OCI-LY7 (cell line): ENCODE results near the gene RTN4. TPM values are rescaled to one million over a fixed set of nuclear protein-coding genes. Genes with fewer than 3 reads are reported as not detected.

ENCODE experiments used
- BruUV-seq: library from RNA; stranded (reverse); fragments of 400-500 nt; replicated peaks from 2 replicates; lab custom pipeline; 2021; lab: Mats Ljungman, UMichigan
- CTCF ChIA-PET: fragments of 300-600 bp; sonication (Branson Sonifier 250); formaldehyde crosslinking; loops from one replicate; lab custom pipeline; 2022; ENCODE audit warnings: antibody characterized with exemption; ENCODE audit not compliant: unreplicated experiment; lab: Charles Lee
- POLR2A ChIA-PET: fragments of 300-600 bp; sonication (Branson Sonifier 250); formaldehyde crosslinking; loops from one replicate; lab custom pipeline; 2022; ENCODE audit warnings: antibody characterized with exemption; lab: Charles Lee
- DNase-seq: peaks from one replicate; pipeline ENCODE4 v3.0.0-alpha.2; 2015; ENCODE audit warnings: low spot score
- H2AFZ ChIP-seq: fragments of 200-600 bp; sonication (generic), shearing (Covaris generic); 2 replicates; pipeline ENCODE4 v1.6.1; 2014; ENCODE audit warnings: mild to moderate bottlenecking, antibody characterized with exemption, low read length, moderate library complexity
- H3K27ac ChIP-seq: fragments of 200-600 bp; sonication (generic); 2 replicates; pipeline ENCODE4 v1.5.1; 2014; ENCODE audit warnings: mixed run types, low read depth, mild to moderate bottlenecking, moderate library complexity, low read length, inconsistent platforms; ENCODE audit not compliant: poor library complexity, severe bottlenecking
- H3K36me3 ChIP-seq: fragments of 200-600 bp; sonication (generic); 2 replicates; pipeline ENCODE4 v1.6.1; 2014; ENCODE audit warnings: mild to moderate bottlenecking, antibody characterized with exemption, low read length, moderate library complexity, mixed read lengths; ENCODE audit not compliant: insufficient read depth
- H3K4me1 ChIP-seq: fragments of 200-600 bp; sonication (generic); 2 replicates; pipeline ENCODE4 v1.5.1; 2014; ENCODE audit warnings: mild to moderate bottlenecking, low read length; ENCODE audit not compliant: insufficient read depth, poor library complexity, severe bottlenecking
- H3K4me2 ChIP-seq: fragments of 200-600 bp; sonication (generic); 2 replicates; pipeline ENCODE4 v1.6.1; 2014; ENCODE audit warnings: mild to moderate bottlenecking, low read length
- H3K4me3 ChIP-seq: fragments of 200-600 bp; sonication (generic); 2 replicates; pipeline ENCODE4 v1.5.1; 2014; ENCODE audit warnings: mild to moderate bottlenecking, low read depth, low read length; ENCODE audit not compliant: poor library complexity, severe bottlenecking
- H3K79me2 ChIP-seq: fragments of 200-600 bp; sonication (generic); 2 replicates; pipeline ENCODE4 v1.6.1; 2016; ENCODE audit warnings: low read depth, mild to moderate bottlenecking, low read length, moderate library complexity, mixed read lengths; ENCODE audit not compliant: insufficient read depth
- H3K9me2 ChIP-seq: fragments of 200-600 bp; sonication (generic); 2 replicates; pipeline ENCODE4 v1.6.1; 2016; ENCODE audit warnings: mild to moderate bottlenecking, low read length, mixed read lengths; ENCODE audit not compliant: insufficient read depth
- H3K9me3 ChIP-seq: fragments of 200-600 bp; sonication (generic); 2 replicates; pipeline ENCODE4 v1.6.1; 2014; ENCODE audit warnings: mild to moderate bottlenecking, mixed run types, low read length, mixed read lengths
- H4K20me1 ChIP-seq: fragments of 200-600 bp; sonication (generic); 2 replicates; pipeline ENCODE4 v1.6.1; 2014; ENCODE audit warnings: mild to moderate bottlenecking, antibody characterized with exemption, low read length, moderate library complexity, mixed read lengths; ENCODE audit not compliant: insufficient read depth
- EZH2phosphoT487 ChIP-seq: fragments of 200-600 bp; sonication (generic); IDR thresholded peaks from 2 replicates; pipeline ENCODE4 v1.6.1; 2018; ENCODE audit warnings: low read depth, borderline replicate concordance, mild to moderate bottlenecking, mixed run types, antibody characterized with exemption, low read length, moderate library complexity, mixed read lengths
- intact Hi-C: fragments of 100-400 bp; cut with micrococcal nuclease; formaldehyde crosslinking; loops from one replicate; pipeline ENCODE4 v1.10.0; 2022; ENCODE audit not compliant: unreplicated experiment
- total RNA-seq, 2 experiments: library from RNA; depleted of rRNA in 1 of 2; stranded (reverse); fragments of >200 nt in 1 of 2; shearing (Covaris generic) in 1 of 2; gene quantifications; 2 replicates each; pipeline ENCODE4 v1.2.3, GENCODE V29; 2014 to 2022
- TF ChIP-seq, protein P1 (sequence below): fragments of 200-600 bp; sonication (generic); conservative IDR thresholded peaks from 2 replicates; pipeline ENCODE4 v1.5.1; 2014; ENCODE audit warnings: mild to moderate bottlenecking, antibody characterized with exemption, low read length, moderate library complexity, mixed read lengths

RTN4 gene
- total RNA-seq, 2 experiments from 2014 or later = 36.5 to 75.2 TPM

DNA sequence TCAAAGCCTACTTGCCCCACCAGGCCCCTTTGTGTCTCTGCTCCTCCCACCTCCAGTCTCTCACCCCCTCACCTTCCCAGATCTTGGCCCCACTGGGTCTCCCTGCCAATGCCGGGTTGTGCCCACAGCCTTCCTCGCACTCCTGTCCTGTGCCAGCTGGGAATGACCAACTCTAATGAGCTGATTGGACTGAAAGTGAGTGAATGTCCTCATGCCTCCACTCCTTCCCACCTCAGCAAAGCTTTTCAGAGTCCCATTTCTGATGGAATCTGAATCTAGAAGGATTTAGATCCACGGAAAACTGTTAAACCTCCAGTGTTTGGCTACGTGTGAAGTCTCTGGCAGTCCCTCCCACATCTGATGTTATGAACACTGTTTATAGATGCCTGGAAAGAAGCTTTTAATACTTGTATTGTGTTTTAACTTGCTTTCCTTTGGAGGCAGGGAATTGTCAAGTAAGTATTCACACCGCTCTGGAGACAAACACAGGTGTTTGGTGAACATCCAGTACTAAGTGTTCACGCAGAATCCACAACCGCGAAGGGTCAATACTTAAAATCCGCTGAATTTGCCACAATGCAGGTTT lies 103.9 kb downstream of the RTN4 start:
- no TSS peak for BruUV-seq
- Histone ChIP-seq H2AFZ (no peak overlapping the region), H3K79me2 (no peaks in the 10 kb centered on the region), H3K27ac (no peak overlapping the region), H3K9me2 (no peaks in the 10 kb centered on the region), H4K20me1 (no peaks in the 10 kb centered on the region), H3K9me3 (no peaks in the 10 kb centered on the region), H3K4me2 (no peak overlapping the region), H3K4me1 (no peaks in the 10 kb centered on the region), H3K36me3 (peaks cover 95% of the 10 kb centered on the region), H3K4me3 (no peak overlapping the region)
- no peak for DNase-seq
- ChIA-PET POLR2A (no interaction called here), CTCF (no interaction called here)
- intact Hi-C loops = no loop called here
- TF ChIP-seq EZH2phosphoT487 = no peak
- TF ChIP-seq, protein P1, sequence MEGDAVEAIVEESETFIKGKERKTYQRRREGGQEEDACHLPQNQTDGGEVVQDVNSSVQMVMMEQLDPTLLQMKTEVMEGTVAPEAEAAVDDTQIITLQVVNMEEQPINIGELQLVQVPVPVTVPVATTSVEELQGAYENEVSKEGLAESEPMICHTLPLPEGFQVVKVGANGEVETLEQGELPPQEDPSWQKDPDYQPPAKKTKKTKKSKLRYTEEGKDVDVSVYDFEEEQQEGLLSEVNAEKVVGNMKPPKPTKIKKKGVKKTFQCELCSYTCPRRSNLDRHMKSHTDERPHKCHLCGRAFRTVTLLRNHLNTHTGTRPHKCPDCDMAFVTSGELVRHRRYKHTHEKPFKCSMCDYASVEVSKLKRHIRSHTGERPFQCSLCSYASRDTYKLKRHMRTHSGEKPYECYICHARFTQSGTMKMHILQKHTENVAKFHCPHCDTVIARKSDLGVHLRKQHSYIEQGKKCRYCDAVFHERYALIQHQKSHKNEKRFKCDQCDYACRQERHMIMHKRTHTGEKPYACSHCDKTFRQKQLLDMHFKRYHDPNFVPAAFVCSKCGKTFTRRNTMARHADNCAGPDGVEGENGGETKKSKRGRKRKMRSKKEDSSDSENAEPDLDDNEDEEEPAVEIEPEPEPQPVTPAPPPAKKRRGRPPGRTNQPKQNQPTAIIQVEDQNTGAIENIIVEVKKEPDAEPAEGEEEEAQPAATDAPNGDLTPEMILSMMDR = no peak

DNA sequence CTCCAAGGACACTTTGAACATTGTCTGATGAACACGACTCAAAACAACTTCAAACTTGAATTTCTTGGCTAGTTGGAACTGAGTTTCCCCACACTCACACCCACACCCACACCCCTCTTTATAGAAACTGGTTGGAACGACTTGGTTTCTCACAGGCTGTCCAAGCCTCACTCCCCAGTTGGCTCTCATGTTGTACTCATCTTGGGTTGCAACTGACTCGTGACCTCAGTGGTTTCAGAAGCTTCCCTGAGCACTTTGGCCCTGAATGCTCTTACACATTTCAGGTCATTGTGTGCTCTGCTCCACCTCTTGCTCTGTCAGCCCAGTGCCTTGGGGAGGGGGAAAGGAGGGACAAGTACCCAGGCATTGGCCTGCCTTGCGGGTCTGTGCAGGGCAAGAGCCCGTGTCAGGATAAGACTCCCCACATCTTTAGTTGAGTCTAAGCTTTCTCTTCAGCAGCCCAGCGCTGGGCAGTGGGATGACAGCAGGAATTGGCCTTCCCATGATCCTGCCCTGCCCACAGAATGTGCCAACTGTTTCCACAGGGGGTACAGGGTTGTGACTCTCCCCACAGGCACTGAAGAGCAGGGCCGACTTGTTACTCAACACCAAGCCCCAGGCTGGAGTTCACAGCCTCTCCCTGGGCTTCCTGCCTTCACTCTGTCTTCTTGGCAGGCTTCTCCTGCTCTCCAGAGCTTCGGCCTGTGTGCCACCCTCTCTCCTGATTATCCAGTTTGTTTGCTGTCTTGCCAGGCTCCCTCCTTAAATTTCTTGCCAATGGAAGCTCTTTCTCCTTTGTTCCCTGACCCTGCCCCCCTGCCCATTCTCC lies 104.6 kb downstream of the RTN4 start:
- intact Hi-C loops = no loop called here
- no peaks in the 10 kb centered on the region for H3K4me1 ChIP-seq
- no peaks in the 10 kb centered on the region for H3K9me3 ChIP-seq
- no peak overlapping the region for H2AFZ ChIP-seq
- no TSS peak for BruUV-seq
- ChIA-PET CTCF (no interaction called here), POLR2A (no interaction called here)
- no peak for DNase-seq
- H3K27ac ChIP-seq = no peak overlapping the region
- peaks cover 95% of the 10 kb centered on the region for H3K36me3 ChIP-seq
- no peak overlapping the region for H3K4me2 ChIP-seq
- H3K4me3 ChIP-seq = no peak overlapping the region
- H3K79me2 ChIP-seq = no peaks in the 10 kb centered on the region
- H3K9me2 ChIP-seq = no peaks in the 10 kb centered on the region
- TF ChIP-seq EZH2phosphoT487 = no peak
- TF ChIP-seq, protein P1 = no peak
- no peaks in the 10 kb centered on the region for H4K20me1 ChIP-seq
